Ovary (tissue), 3 donors: ENCODE measurements around the gene SPI1.

Experiments
- POLR2A ChIP-seq: fragments of 450-650 bp; IDR thresholded peaks from one replicate; pipeline ENCODE4 v1.6.1; 2017; ENCODE audit warnings: antibody characterized with exemption, mild to moderate bottlenecking, moderate library complexity
- TF ChIP-seq, protein P1 (sequence below), 3 donors: fragments of 450-650 bp in 2 of 3; fragments of 200-600 bp in 1 of 3; IDR thresholded peaks; one replicate each; pipeline versions ENCODE4 v1.5.1 to v1.8.0; 2016 to 2022; ENCODE audit warnings: antibody characterized with exemption in 3 of 3, mild to moderate bottlenecking in 1 of 3
- donor health status: DM: no; HTN: no; CAD: no.

- TF ChIP-seq, protein P1, sequence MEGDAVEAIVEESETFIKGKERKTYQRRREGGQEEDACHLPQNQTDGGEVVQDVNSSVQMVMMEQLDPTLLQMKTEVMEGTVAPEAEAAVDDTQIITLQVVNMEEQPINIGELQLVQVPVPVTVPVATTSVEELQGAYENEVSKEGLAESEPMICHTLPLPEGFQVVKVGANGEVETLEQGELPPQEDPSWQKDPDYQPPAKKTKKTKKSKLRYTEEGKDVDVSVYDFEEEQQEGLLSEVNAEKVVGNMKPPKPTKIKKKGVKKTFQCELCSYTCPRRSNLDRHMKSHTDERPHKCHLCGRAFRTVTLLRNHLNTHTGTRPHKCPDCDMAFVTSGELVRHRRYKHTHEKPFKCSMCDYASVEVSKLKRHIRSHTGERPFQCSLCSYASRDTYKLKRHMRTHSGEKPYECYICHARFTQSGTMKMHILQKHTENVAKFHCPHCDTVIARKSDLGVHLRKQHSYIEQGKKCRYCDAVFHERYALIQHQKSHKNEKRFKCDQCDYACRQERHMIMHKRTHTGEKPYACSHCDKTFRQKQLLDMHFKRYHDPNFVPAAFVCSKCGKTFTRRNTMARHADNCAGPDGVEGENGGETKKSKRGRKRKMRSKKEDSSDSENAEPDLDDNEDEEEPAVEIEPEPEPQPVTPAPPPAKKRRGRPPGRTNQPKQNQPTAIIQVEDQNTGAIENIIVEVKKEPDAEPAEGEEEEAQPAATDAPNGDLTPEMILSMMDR (IDR thresholded peaks at IDR 0.05): no peak
- TF ChIP-seq POLR2A: no peak
Observed at GRCh38 chr11:47379317-47379716, 970 bp upstream of the SPI1 start.
